Measurements from ENCODE around the gene RFC4.
"Not testable (repeated sequence)": the region's sequence is repeated elsewhere in the genome, so short reads cannot be mapped to it uniquely, and the experiment has no call there.

The RFC4 gene

GRCh38 chr3:186815435-186815834 lies 9.2 kb upstream of the RFC4 start:
- TF ChIP-seq CTCF (IDR thresholded peaks at IDR 0.05; ENCODE audit: insufficient read depth, low read depth, low read length, missing control alignments), result no peak
- DNase-seq (ENCODE audit: low read depth), result no peak
- no peak overlapping the region for H3K4me3 ChIP-seq (ENCODE audit: low read depth, low read length)

GRCh38 chr3:186814100-186814499 lies 7.8 kb upstream of the RFC4 start:
- no peak overlapping the region for H3K4me3 ChIP-seq (ENCODE audit: low read depth, low read length)
- DNase-seq (ENCODE audit: low read depth), result no peak
- no peak for TF ChIP-seq CTCF (IDR thresholded peaks at IDR 0.05; ENCODE audit: insufficient read depth, low read depth, low read length, missing control alignments)

GRCh38 chr3:186811313-186811712 lies 5.0 kb upstream of the RFC4 start:
- not testable (repeated sequence) for H3K4me3 ChIP-seq (ENCODE audit: low read depth, low read length); DNase-seq (ENCODE audit: low read depth)

DNA sequence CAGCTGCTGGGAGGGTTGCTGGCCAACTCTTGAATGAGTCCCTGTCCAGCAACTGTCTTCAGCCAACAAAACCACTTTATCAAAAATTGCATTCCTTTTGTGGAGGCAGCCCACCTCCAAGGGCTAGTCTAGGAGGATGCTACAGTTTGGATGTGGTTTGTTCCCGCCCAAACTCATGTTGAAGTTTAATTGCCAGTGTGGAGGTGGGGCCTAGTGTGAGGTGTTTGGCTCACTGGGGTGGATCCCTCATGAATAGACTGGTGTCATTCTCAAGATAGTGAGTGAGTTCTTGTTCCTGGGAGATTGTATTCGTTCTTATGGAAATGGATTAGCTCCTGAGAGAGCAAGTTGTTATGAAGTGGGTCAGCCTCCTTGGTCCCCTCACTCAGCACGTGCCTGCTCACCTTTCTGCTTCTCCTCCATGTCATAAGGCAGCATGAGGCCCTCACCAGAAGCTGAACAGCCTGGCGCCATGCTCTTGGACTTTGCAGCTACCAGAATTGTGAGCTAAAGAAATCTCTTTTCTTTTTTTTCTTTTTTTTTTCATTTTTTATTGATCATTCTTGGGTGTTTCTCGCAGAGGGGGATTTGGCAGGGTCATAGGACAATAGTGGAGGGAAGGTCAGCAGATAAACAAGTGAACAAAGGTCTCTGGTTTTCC lies 4.2 kb upstream of the RFC4 start:
- TF ChIP-seq CTCF (IDR thresholded peaks at IDR 0.05; ENCODE audit: insufficient read depth, low read depth, low read length, missing control alignments), result no peak
- DNase-seq (ENCODE audit: low read depth), result no peak
- no peak overlapping the region for H3K4me3 ChIP-seq (ENCODE audit: low read depth, low read length)

DNA sequence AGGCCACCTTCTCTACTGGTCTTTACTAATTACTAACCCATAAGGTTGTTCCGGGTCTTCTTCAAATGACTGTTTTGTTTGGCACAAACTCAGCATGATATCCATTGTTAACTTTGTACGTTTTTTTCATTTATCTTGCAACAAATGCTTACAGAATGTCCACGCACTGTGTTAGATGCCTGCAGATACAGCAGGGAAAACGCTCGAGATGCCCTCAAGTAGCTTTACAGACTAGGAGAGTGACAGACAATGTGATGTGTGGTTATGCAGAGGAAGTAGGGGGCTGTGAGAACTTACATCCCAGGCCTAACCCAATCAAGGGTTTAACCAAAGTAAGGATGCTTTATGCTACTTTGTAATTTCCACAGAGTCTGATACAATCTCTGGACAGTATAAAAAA lies 949 bp upstream of the RFC4 start:
- DNase-seq (ENCODE audit: low read depth), result peak; percentile 28
- H3K4me3 ChIP-seq (ENCODE audit: low read depth, low read length), result peak overlapping the region; percentile 69
- no peak for TF ChIP-seq CTCF (IDR thresholded peaks at IDR 0.05; ENCODE audit: insufficient read depth, low read depth, low read length, missing control alignments)

- H3K4me3 ChIP-seq (ENCODE audit: low read depth, low read length); DNase-seq (ENCODE audit: low read depth): not testable (repeated sequence)
These were observed 2.8 kb downstream of the RFC4 start for GRCh38 chr3:186803447-186803846.

GRCh38 chr3:186802701-186803100 lies 3.6 kb downstream of the RFC4 start:
- DNase-seq (ENCODE audit: low read depth), result no peak
- no peak for TF ChIP-seq CTCF (IDR thresholded peaks at IDR 0.05; ENCODE audit: insufficient read depth, low read depth, low read length, missing control alignments)
- H3K4me3 ChIP-seq (ENCODE audit: low read depth, low read length), result no peak overlapping the region

DNA sequence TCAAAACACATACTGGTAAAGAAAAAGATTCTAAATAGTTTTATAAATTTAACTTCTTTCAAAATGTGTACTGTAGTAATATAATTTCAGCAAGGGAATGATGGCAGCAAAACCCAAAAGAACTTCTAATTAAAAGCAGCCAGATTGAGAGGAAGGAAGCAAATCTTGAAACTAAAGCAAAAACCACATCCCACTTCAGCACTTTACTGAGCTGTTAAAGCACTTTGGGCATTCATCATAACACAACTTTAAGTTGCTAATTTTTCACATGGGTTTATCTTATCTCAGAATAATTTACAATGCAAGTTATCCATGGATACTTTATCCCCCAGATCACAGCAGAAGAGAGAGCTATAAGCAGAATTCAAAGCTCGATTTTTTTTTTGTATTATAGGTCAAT lies 6.0 kb downstream of the RFC4 start:
- DNase-seq (ENCODE audit: low read depth), result no peak
- H3K4me3 ChIP-seq (ENCODE audit: low read depth, low read length), result no peak overlapping the region
- TF ChIP-seq CTCF (IDR thresholded peaks at IDR 0.05; ENCODE audit: insufficient read depth, low read depth, low read length, missing control alignments), result no peak
